ENCODE measurements around the gene MAP3K7.

DNA sequence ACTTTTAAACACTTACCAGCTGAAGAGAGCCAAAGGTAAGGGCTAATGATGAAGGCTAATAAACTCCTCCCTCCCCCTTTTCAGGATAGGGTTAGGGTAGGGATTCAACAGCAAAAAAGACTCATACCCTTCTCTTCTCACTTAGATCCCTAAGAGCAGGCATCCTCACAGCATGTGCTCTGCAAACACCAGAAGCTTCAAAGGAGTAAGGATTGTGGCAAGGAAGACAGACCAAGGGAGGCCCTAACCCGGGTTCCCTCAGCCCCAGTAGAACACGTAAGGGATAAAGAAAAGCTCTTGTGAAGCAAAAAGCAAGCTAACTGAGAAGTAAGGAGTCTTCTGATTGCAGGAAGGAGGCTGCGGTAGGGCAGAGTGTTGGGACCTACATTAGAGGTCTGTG, 11.6 kb downstream of the MAP3K7 start:
- TF ChIP-seq CTCF (IDR thresholded peaks at IDR 0.05; ENCODE audit: low read depth, low read length, missing input control) = no peak
- TF ChIP-seq YY1 (IDR thresholded peaks at IDR 0.05) = no peak
- no peak for TF ChIP-seq GABPA (IDR thresholded peaks at IDR 0.05 in 1 of 2, conservative IDR thresholded peaks at IDR 0.05 in 1 of 2)
- TF ChIP-seq, protein P1, sequence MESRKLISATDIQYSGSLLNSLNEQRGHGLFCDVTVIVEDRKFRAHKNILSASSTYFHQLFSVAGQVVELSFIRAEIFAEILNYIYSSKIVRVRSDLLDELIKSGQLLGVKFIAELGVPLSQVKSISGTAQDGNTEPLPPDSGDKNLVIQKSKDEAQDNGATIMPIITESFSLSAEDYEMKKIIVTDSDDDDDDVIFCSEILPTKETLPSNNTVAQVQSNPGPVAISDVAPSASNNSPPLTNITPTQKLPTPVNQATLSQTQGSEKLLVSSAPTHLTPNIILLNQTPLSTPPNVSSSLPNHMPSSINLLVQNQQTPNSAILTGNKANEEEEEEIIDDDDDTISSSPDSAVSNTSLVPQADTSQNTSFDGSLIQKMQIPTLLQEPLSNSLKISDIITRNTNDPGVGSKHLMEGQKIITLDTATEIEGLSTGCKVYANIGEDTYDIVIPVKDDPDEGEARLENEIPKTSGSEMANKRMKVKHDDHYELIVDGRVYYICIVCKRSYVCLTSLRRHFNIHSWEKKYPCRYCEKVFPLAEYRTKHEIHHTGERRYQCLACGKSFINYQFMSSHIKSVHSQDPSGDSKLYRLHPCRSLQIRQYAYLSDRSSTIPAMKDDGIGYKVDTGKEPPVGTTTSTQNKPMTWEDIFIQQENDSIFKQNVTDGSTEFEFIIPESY (IDR thresholded peaks at IDR 0.05) = no peak

Data from liver (tissue), 3 donors.